Inflammatory macrophage (primary cell): ENCODE data around the gene STAC.

Experiments
- DNase-seq, 2 donors: peaks; one replicate each; pipeline ENCODE4 v3.0.0-alpha.2; 2020 to 2022
- total RNA-seq, 18 experiments: gene quantifications; one replicate each; lab custom pipeline; 2026; ENCODE audit warnings: mixed read lengths in 6 of 18, inconsistent platforms in 2 of 18; lab: John Stamatoyannopoulos, UW

STAC gene, protein sequence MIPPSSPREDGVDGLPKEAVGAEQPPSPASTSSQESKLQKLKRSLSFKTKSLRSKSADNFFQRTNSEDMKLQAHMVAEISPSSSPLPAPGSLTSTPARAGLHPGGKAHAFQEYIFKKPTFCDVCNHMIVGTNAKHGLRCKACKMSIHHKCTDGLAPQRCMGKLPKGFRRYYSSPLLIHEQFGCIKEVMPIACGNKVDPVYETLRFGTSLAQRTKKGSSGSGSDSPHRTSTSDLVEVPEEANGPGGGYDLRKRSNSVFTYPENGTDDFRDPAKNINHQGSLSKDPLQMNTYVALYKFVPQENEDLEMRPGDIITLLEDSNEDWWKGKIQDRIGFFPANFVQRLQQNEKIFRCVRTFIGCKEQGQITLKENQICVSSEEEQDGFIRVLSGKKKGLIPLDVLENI
- total RNA-seq = 7.8 to 276 (median 152) reads per million in 18 experiments

DNA sequence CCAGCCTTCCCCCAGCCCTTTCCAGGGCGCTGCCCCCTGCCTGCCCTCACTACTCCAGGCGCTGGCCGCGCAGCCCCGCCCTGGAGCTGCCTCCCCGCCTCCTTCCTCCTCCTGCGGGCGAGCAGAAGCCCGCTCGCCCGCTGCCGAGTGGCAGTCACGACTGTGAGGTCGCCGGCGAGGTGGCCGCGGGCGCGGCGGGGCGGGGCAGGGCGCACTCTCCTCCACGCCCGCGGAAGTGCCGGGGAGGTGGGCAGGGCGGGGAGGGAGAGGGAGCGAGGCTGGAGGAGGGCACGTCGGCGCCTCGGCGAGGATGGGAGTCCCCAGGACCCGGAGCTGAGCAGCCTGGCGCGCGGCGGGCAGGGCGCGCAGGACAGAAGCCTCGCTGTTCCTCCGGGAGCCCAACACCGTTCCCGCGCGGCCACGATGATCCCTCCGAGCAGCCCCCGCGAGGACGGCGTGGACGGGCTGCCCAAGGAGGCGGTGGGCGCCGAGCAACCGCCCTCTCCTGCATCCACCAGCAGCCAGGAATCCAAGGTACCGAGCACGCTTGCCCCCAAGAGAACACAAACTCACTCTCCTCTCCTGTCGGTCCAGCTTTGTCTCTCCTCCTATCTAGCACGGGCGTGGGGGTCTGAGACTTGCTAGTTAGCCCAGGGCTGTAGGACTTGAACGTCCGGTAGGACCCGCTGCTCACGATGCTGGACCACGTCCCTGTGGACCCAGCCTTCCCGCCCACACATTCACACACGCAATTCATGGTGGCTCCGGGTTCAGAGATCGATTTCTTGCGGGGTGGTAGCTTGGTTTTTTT is at the start of gene STAC:
Gene STAC (plus strand): TSS at position 284 of the 811 bp plus-strand sequence. CDS start 140 bp downstream, at position 424.
- peak; percentile 86 to 91 for DNase-seq

DNA sequence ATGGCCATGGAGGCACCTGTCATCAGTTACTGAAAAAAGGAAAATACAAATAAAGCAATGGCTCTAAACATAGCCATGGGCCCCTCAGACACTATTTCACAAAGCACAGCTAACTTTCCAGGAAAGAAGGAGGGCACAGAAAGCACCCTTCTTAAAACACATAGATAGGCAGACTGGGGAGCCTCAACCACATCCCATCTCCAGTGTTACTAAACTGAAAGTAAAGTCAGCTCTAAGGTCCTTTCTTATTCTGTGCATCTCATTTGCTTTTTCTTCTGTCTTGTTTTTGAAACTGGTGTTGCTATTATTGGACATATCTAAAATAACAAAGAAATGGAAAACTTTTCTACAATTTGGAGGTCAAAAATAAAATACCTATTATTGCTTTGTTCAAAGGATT is 48.2 kb upstream of the STAC start:
- DNase-seq = no peak

DNA sequence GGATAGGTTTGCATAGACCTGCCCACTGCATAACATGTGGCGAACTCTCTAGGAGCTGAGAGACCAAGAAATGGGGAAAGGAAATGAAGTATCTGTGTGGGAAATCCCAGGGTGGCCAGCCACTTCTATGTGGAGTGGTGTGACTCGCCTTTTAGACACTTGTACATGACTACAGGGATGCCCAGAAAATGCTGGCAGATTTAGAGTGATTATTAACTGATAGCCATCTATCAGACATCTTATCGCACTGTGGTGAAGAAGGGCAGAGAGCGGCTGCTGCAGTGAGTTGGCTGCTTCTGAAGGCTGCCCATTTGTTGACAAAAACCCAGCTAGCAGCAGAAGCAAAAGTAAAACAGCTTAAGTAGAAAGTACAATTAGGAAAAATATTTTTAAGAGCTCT is 18.1 kb upstream of the STAC start:
- no peak for DNase-seq

DNA sequence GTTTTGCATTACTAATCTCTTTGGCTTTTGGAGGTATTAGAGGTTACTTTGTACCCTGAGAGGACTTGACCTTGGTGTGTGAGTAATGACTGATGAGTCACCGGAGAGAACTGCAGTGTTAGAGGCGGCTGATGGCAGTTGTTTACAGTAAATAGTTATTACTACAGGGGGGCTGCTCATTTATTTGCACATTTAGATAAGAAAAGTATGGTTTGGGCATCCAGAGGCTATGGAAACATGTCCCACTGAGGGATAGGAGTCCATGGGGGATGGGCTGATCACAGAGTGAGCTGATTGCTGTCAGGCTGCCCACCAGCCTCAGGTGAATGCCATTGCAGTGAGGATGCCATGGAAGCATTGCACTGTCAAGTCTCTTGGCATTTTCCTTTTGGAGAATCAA is 17.3 kb upstream of the STAC start:
- DNase-seq = no peak

DNA sequence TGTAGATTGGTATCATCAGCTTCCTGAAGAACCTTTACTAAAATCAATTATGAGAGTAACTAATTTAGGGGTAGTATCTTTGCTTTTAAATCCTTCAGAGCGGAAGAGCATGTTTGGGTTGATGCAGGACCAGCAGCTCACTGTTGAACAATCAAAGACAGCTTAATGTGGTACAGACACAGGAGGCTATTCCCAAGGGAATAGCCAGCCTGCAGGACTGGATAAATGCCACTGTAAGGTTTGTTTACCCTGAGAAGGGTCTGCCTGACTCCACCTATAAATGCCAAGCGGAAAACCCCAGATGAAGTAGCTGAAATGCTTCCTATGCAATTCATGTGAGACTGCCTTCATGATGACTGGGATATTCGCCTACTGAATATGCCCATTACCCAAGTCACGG is 16.0 kb upstream of the STAC start:
- DNase-seq = no peak

DNA sequence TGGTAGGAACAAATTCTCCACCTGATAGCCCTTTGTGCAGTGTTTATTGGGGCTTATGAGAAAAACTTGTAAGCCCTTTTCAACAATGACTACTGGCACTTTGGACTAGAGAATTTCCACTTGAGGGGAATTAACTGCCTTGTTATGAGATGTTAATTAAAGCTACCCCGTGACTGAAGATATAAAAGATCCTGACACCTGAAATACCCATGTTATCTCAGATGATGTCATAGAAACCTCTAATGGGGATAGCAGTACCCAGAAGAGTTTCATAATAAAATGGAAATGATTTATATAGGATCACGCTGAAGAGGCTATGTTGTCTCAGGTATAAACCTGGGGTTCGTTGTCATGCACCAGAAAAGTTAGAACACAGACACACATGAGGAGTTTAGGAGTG is 14.5 kb upstream of the STAC start:
- DNase-seq = no peak

DNA sequence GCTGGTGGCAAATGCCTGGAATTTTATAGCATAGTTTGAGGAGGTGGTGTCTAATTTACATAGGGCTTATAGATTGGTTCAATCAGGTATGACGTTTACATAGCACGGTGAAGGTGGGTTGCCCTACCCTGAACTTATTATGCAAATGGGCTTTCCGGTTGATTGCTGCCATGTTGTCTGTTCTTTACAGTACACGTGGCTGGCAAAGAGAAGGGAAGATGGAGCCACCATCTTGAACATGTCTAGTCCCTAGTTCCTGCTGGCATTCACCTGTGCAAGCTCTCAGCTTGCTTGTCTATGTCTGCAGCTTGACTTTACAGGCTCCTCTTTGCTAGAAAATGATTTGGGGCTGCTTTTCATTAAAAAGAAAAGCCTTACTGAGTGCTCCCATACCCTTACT is 14.0 kb upstream of the STAC start:
- DNase-seq = no peak

DNA sequence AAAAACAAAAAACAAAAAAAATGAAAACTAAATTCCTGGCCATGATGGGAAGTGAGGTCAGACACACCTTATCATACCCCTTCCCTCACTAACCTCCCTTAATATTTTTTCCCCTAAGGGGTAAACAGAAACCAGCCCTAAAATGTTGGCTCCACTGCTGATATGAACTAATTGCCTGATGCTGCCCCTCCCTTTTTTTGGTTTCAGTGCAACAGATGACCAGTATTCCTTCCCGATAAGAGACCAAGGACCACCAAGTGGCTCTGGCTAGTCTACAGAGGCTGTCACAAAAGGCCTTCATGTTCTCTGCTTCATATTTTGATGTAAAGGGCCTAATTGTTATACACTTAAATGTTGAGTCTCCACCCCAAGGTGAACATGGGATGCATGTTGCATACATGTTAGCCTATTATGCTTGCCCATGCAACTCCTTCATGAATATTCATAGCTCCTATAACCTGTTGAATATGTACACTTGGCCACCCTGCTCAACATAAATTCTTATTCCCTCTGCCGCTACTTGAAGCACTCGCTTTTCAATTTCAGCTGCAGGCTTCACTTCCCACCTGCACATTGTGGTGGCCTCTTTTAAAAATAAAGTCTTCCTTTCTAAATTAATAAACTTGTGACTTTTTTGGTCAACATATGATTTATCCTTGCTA is 12.3 kb upstream of the STAC start:
- no peak for DNase-seq

DNA sequence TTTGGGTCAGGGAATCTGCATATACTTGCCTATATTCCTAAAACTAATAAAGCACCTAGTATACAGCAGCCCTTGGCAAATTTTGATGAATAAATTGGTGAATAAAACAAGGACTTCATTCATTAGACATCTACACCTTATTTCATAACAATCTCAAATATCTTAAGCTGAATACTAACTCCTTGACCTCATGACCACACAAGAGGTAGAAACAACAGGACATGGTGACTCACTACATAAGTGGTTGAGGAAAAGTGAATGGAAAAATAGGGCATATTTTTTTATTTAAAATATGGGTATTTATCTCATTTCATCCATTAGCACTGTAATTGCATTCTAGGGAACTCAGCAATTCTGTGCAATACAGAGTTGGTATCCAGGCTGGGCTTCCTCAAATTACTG is 7.8 kb upstream of the STAC start:
- DNase-seq = no peak

DNA sequence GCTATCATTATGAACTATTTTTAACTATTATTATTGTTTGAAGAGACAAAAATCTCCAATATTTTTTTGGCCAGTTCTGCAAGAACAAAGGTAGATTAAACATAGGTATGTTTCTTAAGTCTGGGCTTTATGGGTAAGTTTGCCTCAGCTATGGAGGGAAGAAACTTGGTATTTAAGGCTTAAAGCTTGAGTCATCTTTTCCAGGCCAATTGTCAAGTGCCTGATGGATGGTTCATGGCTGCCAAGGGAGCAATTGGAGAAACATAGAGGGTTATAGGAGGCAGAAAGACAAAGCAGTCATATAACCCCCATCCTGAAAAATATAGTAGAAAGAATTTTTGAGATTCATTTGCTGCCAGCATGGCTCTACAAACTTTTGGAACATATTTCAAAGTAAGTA is 7.2 kb upstream of the STAC start:
- DNase-seq = no peak

DNA sequence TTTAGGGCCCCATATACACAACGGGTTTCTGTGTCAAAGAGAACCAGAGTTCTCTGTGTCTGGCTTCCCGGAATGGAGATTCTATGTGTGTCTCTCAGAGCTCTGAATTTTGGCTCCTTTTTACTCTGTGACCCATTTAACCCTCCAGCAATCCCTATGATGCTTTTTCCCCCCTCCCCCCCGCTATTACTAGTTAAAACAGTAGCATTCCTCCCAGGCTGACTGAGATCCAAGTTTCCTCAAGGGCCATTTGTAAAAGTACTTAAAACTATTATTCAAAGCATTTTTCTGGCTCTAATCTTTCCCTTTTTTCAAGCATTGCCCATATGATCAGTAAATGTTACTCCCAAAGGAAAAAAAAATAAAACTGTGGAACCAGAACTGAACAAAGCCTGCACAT is 6.6 kb upstream of the STAC start:
- DNase-seq = no peak

DNA sequence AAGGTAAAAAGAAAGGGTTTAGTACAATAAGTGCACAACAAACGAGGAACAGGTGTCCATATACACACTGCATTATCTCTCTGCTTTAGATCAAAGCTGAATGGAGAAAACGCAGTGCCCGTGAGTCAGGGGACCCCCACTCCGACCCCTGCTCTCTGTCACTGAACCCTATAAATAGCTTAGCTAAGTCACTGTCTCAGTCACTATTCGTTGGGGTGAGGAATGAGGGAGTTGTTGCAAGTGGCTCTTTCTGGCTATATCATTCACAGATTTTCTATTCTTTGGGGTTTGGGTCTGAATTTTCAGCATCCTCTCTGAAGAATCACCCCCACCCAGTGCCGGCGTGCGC is 458 bp upstream of the STAC start:
- peak in 1 of 2 donors; percentile 9 for DNase-seq

DNA sequence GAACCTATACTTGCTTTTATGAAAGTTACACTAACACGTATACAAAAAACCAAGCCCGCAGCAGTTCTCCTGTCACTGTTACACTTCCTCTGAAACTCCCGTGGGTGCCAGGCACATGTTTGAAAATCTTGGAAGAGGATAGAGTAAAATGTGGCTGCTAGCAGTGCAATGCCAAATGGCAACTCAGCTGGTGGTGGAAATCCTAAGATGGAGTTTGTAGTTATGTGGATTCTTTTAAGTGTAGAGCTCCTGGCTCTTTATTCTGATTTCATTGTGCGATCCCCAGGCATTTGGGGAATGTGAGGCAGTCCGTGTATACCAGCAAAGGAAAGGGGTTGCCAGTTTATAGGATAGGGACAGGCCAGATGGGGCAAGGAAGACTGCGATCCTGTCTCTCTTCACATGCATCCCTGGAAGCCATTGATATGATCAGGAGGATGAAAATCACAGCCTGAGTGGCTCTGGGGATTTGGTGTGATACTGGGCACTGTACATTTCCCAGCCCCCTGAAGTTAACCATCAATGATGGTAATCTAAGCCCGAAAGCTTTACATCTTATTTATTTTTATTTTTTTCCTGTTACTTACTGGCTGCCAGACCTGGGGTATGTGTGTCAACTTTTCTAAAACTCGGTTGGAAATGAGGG is 1.1 kb downstream of the STAC start:
- DNase-seq = peak; percentile 28 to 45

DNA sequence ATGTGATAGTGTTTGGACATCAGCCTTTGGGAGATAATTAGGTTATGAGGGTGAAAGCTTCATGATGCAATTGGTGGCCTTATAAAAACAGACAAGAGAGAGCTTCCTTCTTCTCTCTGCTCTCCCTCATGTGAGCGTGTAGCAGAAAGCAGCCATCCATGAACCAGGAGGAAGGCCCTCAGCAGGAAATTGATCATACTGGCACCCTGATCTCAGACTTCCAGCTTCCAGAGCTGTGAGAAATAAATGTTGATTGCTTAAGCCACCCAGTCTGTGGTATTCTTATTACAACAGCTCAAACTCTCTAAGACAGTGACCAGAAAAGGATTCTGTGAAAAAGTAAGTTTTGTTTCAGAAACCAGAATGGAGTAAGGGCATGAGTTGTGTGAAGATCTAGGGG is 13.3 kb downstream of the STAC start:
- DNase-seq = peak; percentile 94 to 97

DNA sequence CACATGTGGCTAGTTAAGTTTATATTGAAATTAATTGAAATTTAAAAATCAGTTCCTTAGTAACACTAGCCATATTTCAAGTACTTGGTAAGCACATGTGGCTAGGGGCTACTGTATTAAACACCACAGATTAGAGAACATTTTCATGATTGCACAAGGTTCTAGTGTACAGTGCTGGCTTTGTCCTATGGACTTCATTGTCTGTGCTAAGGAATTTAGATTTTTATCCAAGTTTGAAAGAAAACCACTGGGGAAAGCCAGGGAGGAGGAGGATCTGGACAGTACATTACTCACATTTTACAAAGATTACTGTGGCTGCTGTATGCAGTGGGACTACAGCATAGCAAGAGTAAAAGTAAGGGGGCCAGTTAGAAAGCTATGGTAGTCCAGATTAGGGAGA is 13.9 kb downstream of the STAC start:
- DNase-seq = no peak

DNA sequence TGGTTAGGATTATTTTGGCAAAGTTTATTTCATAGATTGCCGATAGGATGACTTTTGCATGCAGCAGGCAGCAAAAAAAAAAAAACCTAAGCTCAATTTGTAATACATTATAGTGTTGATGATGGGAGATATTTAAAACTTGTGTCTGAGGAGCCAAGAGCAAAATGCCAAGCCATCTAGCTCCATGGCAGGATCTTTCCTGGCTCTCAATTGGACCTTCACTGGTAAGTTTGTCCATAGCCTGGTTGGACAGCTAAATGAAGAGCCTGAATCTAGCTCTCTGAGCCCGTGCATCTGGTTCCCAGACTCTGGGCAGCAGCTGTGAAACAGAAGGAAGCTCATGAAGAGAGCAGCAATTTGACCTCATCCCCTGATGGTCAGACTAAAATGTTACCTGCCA is 17.5 kb downstream of the STAC start:
- no peak for DNase-seq

DNA sequence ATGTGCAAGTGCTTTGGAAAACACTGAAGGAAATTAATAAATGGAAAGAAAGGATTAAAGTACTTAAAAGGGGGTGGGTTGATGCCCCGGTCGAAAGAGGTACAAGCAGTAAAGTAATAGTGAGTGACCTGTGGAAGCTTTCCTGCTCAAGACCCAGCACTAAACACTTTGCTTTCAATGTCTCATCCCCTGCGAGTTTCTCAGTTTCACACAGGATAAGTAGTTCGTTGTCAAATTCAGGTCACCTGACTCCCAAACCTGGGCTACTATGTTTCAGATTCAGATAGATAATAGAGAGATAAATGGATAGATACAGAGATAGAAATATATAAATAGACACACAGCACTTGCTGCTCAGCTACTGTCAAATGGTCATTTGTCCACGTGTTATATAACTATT is 19.6 kb downstream of the STAC start:
- no peak for DNase-seq

DNA sequence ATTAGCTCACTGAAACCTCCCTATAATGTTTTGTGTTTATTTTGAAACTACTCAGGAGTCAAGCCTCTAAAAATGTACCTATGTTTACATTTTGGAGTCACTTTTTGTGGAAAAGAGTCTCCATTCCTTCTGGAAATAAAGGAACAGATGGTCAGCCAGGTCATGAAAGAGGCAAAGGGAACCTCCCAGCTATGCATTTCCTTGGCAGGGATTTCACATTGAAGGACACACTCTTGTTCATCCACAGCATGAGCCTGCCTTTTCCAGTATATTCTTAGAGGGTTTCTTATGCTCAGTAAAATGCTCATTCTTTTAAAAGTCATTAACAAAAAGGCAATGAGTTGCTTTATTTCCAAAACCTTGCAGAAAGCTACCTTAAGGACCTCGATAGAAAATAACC is 20.8 kb downstream of the STAC start:
- no peak for DNase-seq

DNA sequence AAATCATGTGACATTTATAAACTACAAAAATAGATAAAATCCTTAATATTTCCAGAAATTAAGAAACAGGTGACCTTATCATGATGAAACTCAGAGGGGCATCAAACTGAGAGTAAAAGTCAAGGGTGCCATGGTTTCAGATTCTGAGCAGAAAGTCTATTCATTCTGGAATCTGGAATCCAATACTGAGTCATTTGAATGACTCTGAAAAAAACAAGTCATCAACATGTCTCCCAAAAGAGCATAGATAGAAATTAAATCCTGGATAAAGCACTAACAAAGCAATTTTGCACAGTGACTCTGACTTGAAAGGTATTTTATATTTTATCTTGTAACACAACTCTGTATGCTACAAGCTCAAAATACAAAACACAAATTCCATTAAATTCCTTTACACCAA is 23.4 kb downstream of the STAC start:
- no peak for DNase-seq

DNA sequence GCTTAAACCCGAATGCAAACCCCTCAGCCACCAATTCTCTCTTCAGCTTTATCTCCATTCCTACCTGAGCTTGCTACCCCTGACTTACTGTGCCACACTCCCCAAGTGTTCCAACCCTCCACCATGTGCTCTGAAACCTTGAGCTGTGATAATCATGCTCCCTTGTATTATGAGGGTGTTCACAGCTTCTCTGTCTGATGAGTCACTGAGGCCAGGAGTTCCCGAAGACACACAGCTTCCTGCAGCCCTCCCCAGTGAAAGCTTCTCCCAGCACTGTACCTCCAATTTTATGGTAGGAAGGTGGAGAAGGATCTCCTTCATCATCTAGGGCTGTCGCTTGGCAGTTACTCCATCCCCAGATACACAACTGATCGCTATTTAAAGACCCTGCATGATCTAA is 24.9 kb downstream of the STAC start:
- DNase-seq = no peak

DNA sequence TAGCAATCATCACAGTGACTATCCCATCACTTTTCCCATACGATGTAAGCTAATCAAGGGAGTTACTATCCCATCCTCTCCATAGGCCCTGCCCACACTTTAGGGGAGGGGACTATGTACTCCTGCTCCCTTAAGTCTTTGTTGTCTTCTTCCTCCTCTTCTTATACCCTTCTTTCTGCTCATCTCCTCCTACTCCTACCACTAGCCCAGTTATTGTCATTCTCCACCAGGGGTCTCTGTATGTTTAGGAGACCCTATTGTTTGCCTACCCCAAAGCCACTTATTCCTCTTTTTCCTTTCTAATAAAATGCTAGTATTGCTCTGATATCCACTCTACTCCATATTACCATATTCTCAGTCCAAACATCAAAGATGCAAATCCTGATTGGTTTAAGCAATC is 27.8 kb downstream of the STAC start:
- no peak for DNase-seq

DNA sequence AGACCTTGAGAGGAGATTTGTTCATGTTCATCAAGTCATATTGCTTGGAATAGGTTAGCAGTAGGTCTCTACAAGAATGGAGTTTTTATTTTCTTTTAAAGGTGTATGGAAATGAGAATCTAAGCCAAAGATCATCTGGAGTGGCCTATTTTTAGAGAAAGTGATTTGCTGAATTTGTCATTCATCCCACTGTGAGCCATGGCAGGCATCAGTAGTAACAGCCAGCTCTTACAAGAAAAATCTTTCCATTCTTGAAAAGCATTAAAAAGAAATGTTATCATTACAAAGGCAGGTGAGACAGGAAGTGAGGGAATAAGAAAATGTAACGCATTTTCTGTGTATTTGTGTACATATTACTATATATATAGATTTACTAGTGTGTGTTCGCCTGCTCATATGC is 29.6 kb downstream of the STAC start:
- DNase-seq = no peak

DNA sequence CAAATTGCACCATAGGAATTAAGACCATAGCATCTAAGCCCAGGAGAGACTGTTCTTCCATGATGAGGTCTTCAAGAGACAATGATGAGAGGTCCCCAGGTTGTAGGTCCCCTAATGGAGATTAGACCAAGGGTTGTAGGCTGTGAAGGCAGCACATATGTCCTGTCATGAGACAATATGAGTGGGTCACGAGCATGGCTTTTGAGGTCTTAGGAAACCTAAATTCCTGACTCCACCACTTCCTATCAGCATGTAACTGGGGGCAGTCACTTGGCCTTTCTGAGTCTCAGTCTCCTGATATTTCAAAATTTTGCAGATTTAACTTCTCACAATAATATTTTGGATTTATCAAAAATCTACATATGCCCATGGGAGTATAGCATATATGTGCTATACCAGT is 31.3 kb downstream of the STAC start:
- peak; percentile 79 to 90 for DNase-seq
